Measurements from ENCODE around the gene PCK1. TPM values are rescaled to one million over a fixed set of nuclear protein-coding genes. Genes with fewer than 3 reads are reported as not detected.

PCK1 gene
- total RNA-seq, 1 experiment from 2014 or later, result 0.49 TPM

DNA sequence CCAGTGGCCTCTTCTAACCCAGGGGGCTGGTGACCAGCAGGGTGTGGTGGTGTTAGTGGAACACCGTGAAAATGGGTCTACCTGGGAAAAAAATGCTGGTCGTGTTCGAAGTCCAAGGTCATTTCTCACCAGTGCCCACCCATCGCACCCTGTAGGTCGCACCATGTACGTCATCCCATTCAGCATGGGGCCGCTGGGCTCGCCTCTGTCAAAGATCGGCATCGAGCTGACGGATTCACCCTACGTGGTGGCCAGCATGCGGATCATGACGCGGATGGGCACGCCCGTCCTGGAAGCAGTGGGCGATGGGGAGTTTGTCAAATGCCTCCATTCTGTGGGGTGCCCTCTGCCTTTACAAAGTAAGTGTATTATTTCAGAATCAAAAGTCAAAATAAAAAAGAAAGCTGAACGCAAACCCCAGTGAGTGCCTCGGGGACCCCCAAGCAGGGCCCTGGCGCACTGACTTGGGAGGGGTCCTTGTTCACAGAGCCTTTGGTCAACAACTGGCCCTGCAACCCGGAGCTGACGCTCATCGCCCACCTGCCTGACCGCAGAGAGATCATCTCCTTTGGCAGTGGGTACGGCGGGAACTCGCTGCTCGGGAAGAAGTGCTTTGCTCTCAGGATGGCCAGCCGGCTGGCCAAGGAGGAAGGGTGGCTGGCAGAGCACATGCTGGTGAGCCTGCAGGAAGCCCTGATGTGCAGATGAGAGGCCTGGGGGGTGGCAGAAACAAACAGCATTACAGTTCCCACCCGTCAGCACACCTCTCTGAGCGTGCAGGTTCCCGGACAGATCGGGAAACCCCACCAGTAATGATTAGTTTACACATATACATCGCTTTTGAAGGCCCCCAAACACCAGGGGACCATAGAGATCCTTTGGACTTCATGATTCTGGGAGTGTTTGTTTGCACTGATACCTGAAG is 1.9 kb downstream of the PCK1 start:
- intact Hi-C loops (cut with micrococcal nuclease), result no loop called here
- no peak overlapping the region for H3K27ac ChIP-seq (ENCODE audit: low read depth, low read length)
- H3K4me2 ChIP-seq (ENCODE audit: low read length), result no peak overlapping the region
- DNase-seq (ENCODE audit: low read depth, low spot score), result no peak
- no peak overlapping the region for H3K9ac ChIP-seq (ENCODE audit: low read length)
- H3K79me2 ChIP-seq (ENCODE audit: insufficient read depth, low read length), result no peaks in the 10 kb centered on the region
- no peaks in the 10 kb centered on the region for H3K36me3 ChIP-seq (ENCODE audit: control insufficient read depth in 1 of 2, insufficient read depth in 2 of 2, low read length in 2 of 2)
- no peak for TF ChIP-seq EZH2 (IDR thresholded peaks at IDR 0.05)
- no peak for TF ChIP-seq SP1 (IDR thresholded peaks at IDR 0.05; ENCODE audit: low read depth)
- TF ChIP-seq FOSL1 (IDR thresholded peaks at IDR 0.05; ENCODE audit: low read depth), result no peak
- no peak for TF ChIP-seq EGR1 (IDR thresholded peaks at IDR 0.05; ENCODE audit: low read depth)
- no peak for TF ChIP-seq POLR2A (IDR thresholded peaks at IDR 0.05; ENCODE audit: borderline replicate concordance, extremely low read depth, insufficient read depth, insufficient read length)
- TF ChIP-seq, protein P1, sequence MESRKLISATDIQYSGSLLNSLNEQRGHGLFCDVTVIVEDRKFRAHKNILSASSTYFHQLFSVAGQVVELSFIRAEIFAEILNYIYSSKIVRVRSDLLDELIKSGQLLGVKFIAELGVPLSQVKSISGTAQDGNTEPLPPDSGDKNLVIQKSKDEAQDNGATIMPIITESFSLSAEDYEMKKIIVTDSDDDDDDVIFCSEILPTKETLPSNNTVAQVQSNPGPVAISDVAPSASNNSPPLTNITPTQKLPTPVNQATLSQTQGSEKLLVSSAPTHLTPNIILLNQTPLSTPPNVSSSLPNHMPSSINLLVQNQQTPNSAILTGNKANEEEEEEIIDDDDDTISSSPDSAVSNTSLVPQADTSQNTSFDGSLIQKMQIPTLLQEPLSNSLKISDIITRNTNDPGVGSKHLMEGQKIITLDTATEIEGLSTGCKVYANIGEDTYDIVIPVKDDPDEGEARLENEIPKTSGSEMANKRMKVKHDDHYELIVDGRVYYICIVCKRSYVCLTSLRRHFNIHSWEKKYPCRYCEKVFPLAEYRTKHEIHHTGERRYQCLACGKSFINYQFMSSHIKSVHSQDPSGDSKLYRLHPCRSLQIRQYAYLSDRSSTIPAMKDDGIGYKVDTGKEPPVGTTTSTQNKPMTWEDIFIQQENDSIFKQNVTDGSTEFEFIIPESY (IDR thresholded peaks at IDR 0.05; ENCODE audit: extremely low read depth, insufficient replicate concordance, low read length), result no peak
- no peak for TF ChIP-seq SIN3A (IDR thresholded peaks at IDR 0.05; ENCODE audit: low read depth)
- TF ChIP-seq SRF (IDR thresholded peaks at IDR 0.05; ENCODE audit: low read depth), result no peak
- TF ChIP-seq ZNF274 (IDR thresholded peaks at IDR 0.05; ENCODE audit: low read depth, low read length), result no peak
- TF ChIP-seq, protein P2, sequence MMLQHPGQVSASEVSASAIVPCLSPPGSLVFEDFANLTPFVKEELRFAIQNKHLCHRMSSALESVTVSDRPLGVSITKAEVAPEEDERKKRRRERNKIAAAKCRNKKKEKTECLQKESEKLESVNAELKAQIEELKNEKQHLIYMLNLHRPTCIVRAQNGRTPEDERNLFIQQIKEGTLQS (IDR thresholded peaks at IDR 0.05), result no peak
- TF ChIP-seq ELF1 (IDR thresholded peaks at IDR 0.05; ENCODE audit: borderline replicate concordance, low read depth), result no peak
- TF ChIP-seq, protein P3, sequence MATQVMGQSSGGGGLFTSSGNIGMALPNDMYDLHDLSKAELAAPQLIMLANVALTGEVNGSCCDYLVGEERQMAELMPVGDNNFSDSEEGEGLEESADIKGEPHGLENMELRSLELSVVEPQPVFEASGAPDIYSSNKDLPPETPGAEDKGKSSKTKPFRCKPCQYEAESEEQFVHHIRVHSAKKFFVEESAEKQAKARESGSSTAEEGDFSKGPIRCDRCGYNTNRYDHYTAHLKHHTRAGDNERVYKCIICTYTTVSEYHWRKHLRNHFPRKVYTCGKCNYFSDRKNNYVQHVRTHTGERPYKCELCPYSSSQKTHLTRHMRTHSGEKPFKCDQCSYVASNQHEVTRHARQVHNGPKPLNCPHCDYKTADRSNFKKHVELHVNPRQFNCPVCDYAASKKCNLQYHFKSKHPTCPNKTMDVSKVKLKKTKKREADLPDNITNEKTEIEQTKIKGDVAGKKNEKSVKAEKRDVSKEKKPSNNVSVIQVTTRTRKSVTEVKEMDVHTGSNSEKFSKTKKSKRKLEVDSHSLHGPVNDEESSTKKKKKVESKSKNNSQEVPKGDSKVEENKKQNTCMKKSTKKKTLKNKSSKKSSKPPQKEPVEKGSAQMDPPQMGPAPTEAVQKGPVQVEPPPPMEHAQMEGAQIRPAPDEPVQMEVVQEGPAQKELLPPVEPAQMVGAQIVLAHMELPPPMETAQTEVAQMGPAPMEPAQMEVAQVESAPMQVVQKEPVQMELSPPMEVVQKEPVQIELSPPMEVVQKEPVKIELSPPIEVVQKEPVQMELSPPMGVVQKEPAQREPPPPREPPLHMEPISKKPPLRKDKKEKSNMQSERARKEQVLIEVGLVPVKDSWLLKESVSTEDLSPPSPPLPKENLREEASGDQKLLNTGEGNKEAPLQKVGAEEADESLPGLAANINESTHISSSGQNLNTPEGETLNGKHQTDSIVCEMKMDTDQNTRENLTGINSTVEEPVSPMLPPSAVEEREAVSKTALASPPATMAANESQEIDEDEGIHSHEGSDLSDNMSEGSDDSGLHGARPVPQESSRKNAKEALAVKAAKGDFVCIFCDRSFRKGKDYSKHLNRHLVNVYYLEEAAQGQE (IDR thresholded peaks at IDR 0.05; ENCODE audit: low read depth), result no peak
- TF ChIP-seq JUND (IDR thresholded peaks at IDR 0.05), result no peak
- TF ChIP-seq, protein P4, sequence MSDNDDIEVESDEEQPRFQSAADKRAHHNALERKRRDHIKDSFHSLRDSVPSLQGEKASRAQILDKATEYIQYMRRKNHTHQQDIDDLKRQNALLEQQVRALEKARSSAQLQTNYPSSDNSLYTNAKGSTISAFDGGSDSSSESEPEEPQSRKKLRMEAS (IDR thresholded peaks at IDR 0.05), result no peak
- no peak for TF ChIP-seq CBX3 (IDR thresholded peaks at IDR 0.05; ENCODE audit: low read depth)
- TF ChIP-seq EZH2phosphoT487 (IDR thresholded peaks at IDR 0.05; ENCODE audit: borderline replicate concordance), result no peak
- no peak for TF ChIP-seq YY1 (IDR thresholded peaks at IDR 0.05; ENCODE audit: extremely low read depth, insufficient replicate concordance, low read depth, low read length)
- H4K20me1 ChIP-seq (ENCODE audit: insufficient read depth), result no peaks in the 10 kb centered on the region
- H3K9me2 ChIP-seq (ENCODE audit: insufficient read depth), result no peaks in the 10 kb centered on the region
- ChIA-PET POLR2A (no interaction called here), CTCF (no interaction called here), RAD21 (ENCODE audit: low non-redundant PET in 1 of 2, low total read pairs in 2 of 2, uncharacterized antibody in 2 of 2, unreplicated experiment in 2 of 2) (no interaction called here)
- H2AFZ ChIP-seq (ENCODE audit: low read depth, low read length, poor library complexity, severe bottlenecking), result no peak overlapping the region
- ATAC-seq, result no peak
- no TSS peak for BruUV-seq (replicated peaks)
- H3K27me3 ChIP-seq (ENCODE audit: insufficient read depth, low read length), result peaks cover 50% of the 10 kb centered on the region
- H3K9me3 ChIP-seq (ENCODE audit: control insufficient read depth in 1 of 2, insufficient read depth in 1 of 2, low read depth in 1 of 2, low read length in 2 of 2), result no peaks in the 10 kb centered on the region
- H3K4me3 ChIP-seq (replicated peaks in 1 of 2; ENCODE audit: low read depth in 1 of 2, low read length in 2 of 2), result no peak overlapping the region
- H3K4me1 ChIP-seq (ENCODE audit: control insufficient read depth in 1 of 2, insufficient read depth in 2 of 2, low read length in 2 of 2), result peaks cover 2 to 13% of the 10 kb centered on the region in 2 experiments; a peak in 2 of 4 replicates

Measured in HCT116 (cell line).